Activated CD4-positive, alpha-beta T cell treated with anti-CD3 and anti-CD28 coated beads for 1 hour (primary cell): ENCODE measurements around the gene SOX18.
A peak's percentile ranks its signal among the peaks of the same experiment; 100 is the strongest.

Experiments
- DNase-seq: peaks from one replicate; pipeline ENCODE4 v3.0.0-alpha.2; 2020

Gene SOX18

GRCh38 chr20:64051561-64052325 is 2.3 kb upstream of the SOX18 start:
- DNase-seq = no peak

GRCh38 chr20:64051033-64051452 is 1.6 kb upstream of the SOX18 start:
- no peak for DNase-seq

GRCh38 chr20:64050261-64051032 is 1.0 kb upstream of the SOX18 start:
- no peak for DNase-seq

- no peak for DNase-seq
These were observed 430 bp upstream of the SOX18 start for GRCh38 chr20:64049878-64050260.

GRCh38 chr20:64048402-64049044 is 916 bp downstream of the SOX18 start:
- no peak for DNase-seq

GRCh38 chr20:64047968-64048401 is 1.5 kb downstream of the SOX18 start:
- DNase-seq = no peak

- no peak for DNase-seq
These were observed 2.4 kb downstream of the SOX18 start for GRCh38 chr20:64047046-64047389.

- no peak for DNase-seq
These were observed 4.0 kb downstream of the SOX18 start for GRCh38 chr20:64045346-64046011.

- DNase-seq = no peak
These were observed 4.8 kb downstream of the SOX18 start for GRCh38 chr20:64044484-64045247.

GRCh38 chr20:64043768-64044167 is 5.7 kb downstream of the SOX18 start:
- no peak for DNase-seq

- no peak for DNase-seq
These were observed 7.2 kb downstream of the SOX18 start for GRCh38 chr20:64042054-64042781.

GRCh38 chr20:64041781-64042053 is 7.7 kb downstream of the SOX18 start:
- no peak for DNase-seq

GRCh38 chr20:64041040-64041780 is 8.2 kb downstream of the SOX18 start:
- no peak for DNase-seq

GRCh38 chr20:64040231-64041039 is 9.0 kb downstream of the SOX18 start:
- no peak for DNase-seq

GRCh38 chr20:64039293-64040160 is 9.9 kb downstream of the SOX18 start:
- DNase-seq = no peak

GRCh38 chr20:64038565-64039292 is 10.7 kb downstream of the SOX18 start:
- DNase-seq = peak; percentile 65

- DNase-seq = no peak
These were observed 11.2 kb downstream of the SOX18 start for GRCh38 chr20:64038224-64038564.

GRCh38 chr20:64037498-64038213 is 11.8 kb downstream of the SOX18 start:
- no peak for DNase-seq
